SK-N-SH (cell line): Measurements from ENCODE around the gene CRYBG1. TPM values are rescaled to one million over a fixed set of nuclear protein-coding genes. Genes with fewer than 3 reads are reported as not detected.

Experiments used
- CTCF ChIA-PET: fragments of 300-600, 350-600 bp; formaldehyde crosslinking; extraction: SDS; loops from one replicate; lab custom pipeline; 2021; lab: Yijun Ruan, JAX
- POLR2A ChIA-PET: fragments of 350-600 bp; sonication (Branson Sonifier 250); formaldehyde crosslinking; extraction: SDS; loops from one replicate; lab custom pipeline; 2020; ENCODE audit warnings: antibody characterized with exemption, inconsistent platforms; lab: Yijun Ruan, JAX
- DNase-seq: peaks from one replicate; pipeline ENCODE4 v3.0.0; 2012
- H2AFZ ChIP-seq: fragments of 200-600 bp; sonication (generic); 2 replicates; pipeline ENCODE4 v1.8.1; 2016; ENCODE audit warnings: antibody characterized with exemption, mild to moderate bottlenecking, low read depth
- H3F3A ChIP-seq: fragments of 200-600 bp; sonication (generic); replicated peaks from 2 replicates; pipeline ENCODE3; 2016; ENCODE audit warnings: antibody characterized with exemption, mild to moderate bottlenecking; ENCODE audit not compliant: insufficient read depth
- H3K27ac ChIP-seq, 2 experiments: fragments of 200-500 bp in 1 of 2; fragments of 200-600 bp in 1 of 2; sonication (Bioruptor generic) in 1 of 2; sonication (generic), shearing (Covaris generic) in 1 of 2; 2 replicates each; pipeline versions ENCODE4 v1.5.1 to v1.6.1; 2014 to 2016; ENCODE audit warnings: low read depth in 2 of 2, inconsistent platforms in 1 of 2, low read length in 1 of 2, mild to moderate bottlenecking in 1 of 2, mixed read lengths in 1 of 2
- H3K27me3 ChIP-seq: fragments of 200-600 bp; sonication (generic), shearing (Covaris generic); 2 replicates; pipeline ENCODE4 v1.6.1; 2016; ENCODE audit warnings: mixed run types; ENCODE audit not compliant: insufficient read depth
- H3K36me3 ChIP-seq, 2 experiments: fragments of 200-500 bp in 1 of 2; fragments of 200-600 bp in 1 of 2; sonication (Bioruptor generic) in 1 of 2; sonication (generic) in 1 of 2; replicated peaks in 1 of 2; 2 replicates each; pipeline versions ENCODE3 to v1.5.1; 2014 to 2016; ENCODE audit warnings: low read length in 1 of 2, mild to moderate bottlenecking in 1 of 2; ENCODE audit not compliant: insufficient read depth in 2 of 2, control insufficient read depth in 1 of 2
- H3K4me1 ChIP-seq, 2 experiments: fragments of 200-500 bp in 1 of 2; fragments of 200-600 bp in 1 of 2; sonication (Bioruptor generic) in 1 of 2; sonication (generic), shearing (Covaris generic) in 1 of 2; 2 replicates each; pipeline versions ENCODE4 v1.5.1 to v1.6.1; 2014 to 2016; ENCODE audit warnings: low read depth in 1 of 2, low read length in 1 of 2, mixed run types in 1 of 2; ENCODE audit not compliant: insufficient read depth in 2 of 2, control insufficient read depth in 1 of 2
- H3K4me2 ChIP-seq: fragments of 200-600 bp; sonication (generic), shearing (Covaris generic); 2 replicates; pipeline ENCODE4 v1.6.1; 2017; ENCODE audit warnings: mixed run types
- H3K4me3 ChIP-seq, 2 experiments: fragments of 200-500 bp in 1 of 2; fragments of 200-600 bp in 1 of 2; sonication (Bioruptor generic) in 1 of 2; sonication (generic), shearing (Covaris generic) in 1 of 2; 2 replicates each; pipeline versions ENCODE4 v1.5.1 to v1.8.1; 2014 to 2016; ENCODE audit warnings: low read depth in 2 of 2, inconsistent platforms in 1 of 2, low read length in 1 of 2, mild to moderate bottlenecking in 1 of 2, mixed read lengths in 1 of 2, moderate library complexity in 1 of 2
- H3K79me2 ChIP-seq: fragments of 200-600 bp; sonication (generic); 2 replicates; pipeline ENCODE4 v1.8.1; 2017; ENCODE audit warnings: mild to moderate bottlenecking; ENCODE audit not compliant: insufficient read depth
- H3K9ac ChIP-seq: fragments of 200-600 bp; sonication (generic); 2 replicates; pipeline ENCODE4 v1.6.1; 2017; ENCODE audit warnings: mixed run types
- H3K9me2 ChIP-seq: fragments of 200-600 bp; sonication (generic); 2 replicates; pipeline ENCODE4 v1.6.1; 2017; ENCODE audit warnings: mixed run types
- H3K9me3 ChIP-seq: fragments of 200-600 bp; sonication (generic); 2 replicates; pipeline ENCODE4 v1.6.1; 2017; ENCODE audit warnings: mixed run types, mild to moderate bottlenecking, moderate library complexity
- H4K20me1 ChIP-seq: fragments of 200-600 bp; sonication (generic); 2 replicates; pipeline ENCODE4 v1.6.1; 2017; ENCODE audit warnings: mild to moderate bottlenecking, mixed run types; ENCODE audit not compliant: insufficient read depth
- CHD2 ChIP-seq: fragments of 150-350 bp; IDR thresholded peaks from 2 replicates; pipeline ENCODE4 v1.6.1; 2018; ENCODE audit warnings: low read length; ENCODE audit not compliant: partially characterized antibody
- CTCF ChIP-seq: fragments of 200-600 bp; sonication (generic); IDR thresholded peaks from 2 replicates; pipeline ENCODE4 v1.6.1; 2017; ENCODE audit warnings: antibody characterized with exemption, mild to moderate bottlenecking, moderate library complexity
- EZH2phosphoT487 ChIP-seq: fragments of 200-600 bp; sonication (generic); IDR thresholded peaks from 2 replicates; pipeline ENCODE4 v1.6.1; 2017; ENCODE audit warnings: low read depth, mixed run types, mild to moderate bottlenecking, antibody characterized with exemption, moderate library complexity, borderline replicate concordance
- FOXJ3 ChIP-seq: sonication (generic); formaldehyde crosslinking; IDR thresholded peaks from 2 replicates; pipeline ENCODE4 v1.5.1; 2020; ENCODE audit warnings: mild to moderate bottlenecking, missing genetic modification reagents
- GATA2 ChIP-seq: sonication (generic); formaldehyde crosslinking; IDR thresholded peaks from 2 replicates; pipeline ENCODE4 v1.5.0; 2020; ENCODE audit warnings: mild to moderate bottlenecking, missing genetic modification reagents
- IRF3 ChIP-seq: fragments of 150-350 bp; IDR thresholded peaks from 2 replicates; pipeline ENCODE4 v1.6.1; 2016; ENCODE audit warnings: mild to moderate bottlenecking, low read depth, low read length
- JUND ChIP-seq: IDR thresholded peaks from 2 replicates; pipeline ENCODE4 v1.4.0; 2012
- MAX ChIP-seq: IDR thresholded peaks from 2 replicates; pipeline ENCODE4 v1.4.0; 2012; ENCODE audit warnings: low read depth
- MEF2A ChIP-seq: IDR thresholded peaks from 2 replicates; pipeline ENCODE4 v1.4.0; 2012; ENCODE audit warnings: low read depth, borderline replicate concordance
- MXI1 ChIP-seq: IDR thresholded peaks from 2 replicates; pipeline ENCODE4 v1.6.1; 2012; ENCODE audit warnings: mild to moderate bottlenecking, low read depth, low read length, improper control_type of control experiment
- NRF1 ChIP-seq: IDR thresholded peaks from 2 replicates; pipeline ENCODE4 v1.6.1; 2012; ENCODE audit warnings: low read depth, mild to moderate bottlenecking, low read length
- PBX3 ChIP-seq: IDR thresholded peaks from 2 replicates; pipeline ENCODE4; 2012
- POLR2AphosphoS5 ChIP-seq: IDR thresholded peaks from 2 replicates; pipeline ENCODE4 v1.6.1; 2012; ENCODE audit warnings: low read depth, low read length
- RAD21 ChIP-seq: IDR thresholded peaks from 2 replicates; pipeline ENCODE4 v1.6.1; 2012; ENCODE audit warnings: mild to moderate bottlenecking, low read length
- RCOR1 ChIP-seq: fragments of 150-350 bp; IDR thresholded peaks from 2 replicates; pipeline ENCODE4 v1.6.1; 2017; ENCODE audit warnings: antibody characterized with exemption, low read length
- RFX5 ChIP-seq: IDR thresholded peaks from 2 replicates; pipeline ENCODE4 v1.6.1; 2012; ENCODE audit warnings: mild to moderate bottlenecking, improper control_type of control experiment, low read length
- TAF1 ChIP-seq: IDR thresholded peaks from 2 replicates; pipeline ENCODE4 v1.6.1; 2012; ENCODE audit warnings: low read depth, mild to moderate bottlenecking, low read length, moderate library complexity, borderline replicate concordance
- TCF12 ChIP-seq: IDR thresholded peaks from 2 replicates; pipeline ENCODE4 v1.4.0; 2012
- TEAD4 ChIP-seq: IDR thresholded peaks from 2 replicates; pipeline ENCODE4 v1.4.0; 2012; ENCODE audit warnings: mild to moderate bottlenecking, borderline replicate concordance; ENCODE audit not compliant: insufficient read depth
- USF1 ChIP-seq: IDR thresholded peaks from 2 replicates; pipeline ENCODE4 v1.4.0; 2012; ENCODE audit warnings: low read depth, borderline replicate concordance
- WGBS: methylation state at CpG from one replicate; pipeline ENCODE4 v1.1.6; 2017; ENCODE audit warnings: low lambda C conversion rate; 5-methylcytosine and 5-hydroxymethylcytosine counted together
- polyA plus RNA-seq, 3 experiments: library from polyadenylated mRNA; depleted of rRNA; stranded (reverse); fragments of >200 nt; gene quantifications; 2 replicates each; pipeline ENCODE4 v1.2.3, GENCODE V29; 2012

The CRYBG1 gene
- polyA plus RNA-seq, 1 of the 3 experiments (the other 2 are of a cell fraction), result 13.8 TPM

DNA sequence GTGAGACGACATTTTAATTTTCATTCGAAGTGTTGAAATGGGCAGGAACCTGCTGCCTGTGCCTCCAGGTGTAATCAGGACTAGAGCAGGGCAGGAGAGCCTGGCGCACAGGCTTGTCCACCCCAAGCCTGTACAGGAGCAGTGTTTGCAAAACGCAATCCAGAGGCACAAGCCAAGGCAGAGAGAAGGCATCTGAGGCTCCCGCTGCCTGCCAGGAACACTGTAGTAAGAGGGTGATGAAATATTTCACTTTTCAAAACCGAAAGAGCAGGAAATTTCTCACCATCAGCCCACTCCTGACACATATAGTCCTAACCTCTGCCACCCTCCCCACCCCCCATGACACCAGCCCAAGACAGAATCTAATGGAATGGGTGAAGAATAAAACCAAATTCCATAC, 136.3 kb downstream of the CRYBG1 start (continued):
- no peak for TF ChIP-seq GATA2 (CRISPR knock-in tag)
- TF ChIP-seq FOXJ3, result no peak
- no peak for TF ChIP-seq RCOR1

- CTCF ChIA-PET, result interaction anchor here (1.0 to 1.3 kb wide), 2 partner anchors 11 to 65 kb away, joined by 4 read pairs; no protein-coding TSS in a partner anchor
- H3K9ac ChIP-seq, result no peak overlapping the region
- no peak overlapping the region for H3K4me2 ChIP-seq
- H3K4me1 ChIP-seq, result no peaks in the 10 kb centered on the region
- no peak for TF ChIP-seq RFX5
- TF ChIP-seq POLR2AphosphoS5, result no peak
- no peak for TF ChIP-seq TCF12
- no peak for TF ChIP-seq MEF2A
- TF ChIP-seq CTCF, result no peak
- no peak for TF ChIP-seq NRF1
- no peak for TF ChIP-seq TAF1
- no peak for TF ChIP-seq EZH2phosphoT487
- no peak for TF ChIP-seq RAD21
- no peak for TF ChIP-seq CHD2
- TF ChIP-seq MXI1, result no peak
- TF ChIP-seq, all 33 proteins: peak for 0
- Histone ChIP-seq H3K27ac (no peak overlapping the region), H3K4me3 (no peak overlapping the region), H3K36me3 (no peaks in the 10 kb centered on the region), H3F3A (peaks cover 4% of the 10 kb centered on the region), H3K9me3 (no peaks in the 10 kb centered on the region), H3K79me2 (no peaks in the 10 kb centered on the region), H4K20me1 (no peaks in the 10 kb centered on the region), H2AFZ (no peak overlapping the region), H3K27me3 (no peaks in the 10 kb centered on the region), H3K9me2 (no peaks in the 10 kb centered on the region)
- no peak for DNase-seq
- 68% methylated on average over 3 of the region's 3 CpGs for WGBS
- POLR2A ChIA-PET, result no interaction called here
Observed at GRCh38 chr6:106501960-106502371, 141.4 kb downstream of the CRYBG1 start.

GRCh38 chr6:106502559-106502958, 142.0 kb downstream of the CRYBG1 start:
- no peaks in the 10 kb centered on the region for H3K9me3 ChIP-seq
- CTCF ChIA-PET, result interaction anchor here (0.9 to 1.3 kb wide), 2 partner anchors 64 to 143 kb away, joined by 3 to 4 read pairs; no protein-coding TSS in a partner anchor
- POLR2A ChIA-PET, result no interaction called here
- no peaks in the 10 kb centered on the region for H3K27me3 ChIP-seq
- no peak overlapping the region for H3K9ac ChIP-seq
- H3K4me3 ChIP-seq, result no peak overlapping the region
- H3K4me2 ChIP-seq, result no peak overlapping the region
- no peaks in the 10 kb centered on the region for H3K79me2 ChIP-seq
- H3K9me2 ChIP-seq, result no peaks in the 10 kb centered on the region
- H4K20me1 ChIP-seq, result no peaks in the 10 kb centered on the region
- H3K4me1 ChIP-seq, result no peaks in the 10 kb centered on the region
- H3F3A ChIP-seq, result peaks cover 4% of the 10 kb centered on the region
- H3K36me3 ChIP-seq, result no peaks in the 10 kb centered on the region
- 90% methylated on average over 2 of the region's 2 CpGs for WGBS
- no peak overlapping the region for H3K27ac ChIP-seq
- no peak overlapping the region for H2AFZ ChIP-seq
- no peak for DNase-seq
- TF ChIP-seq JUND (no peak), USF1 (no peak), MAX (no peak), NRF1 (no peak), MXI1 (no peak), PBX3 (no peak), IRF3 (no peak), TEAD4 (no peak), TAF1 (no peak)
